ENCODE data around the gene NME8.

Gene NME8

DNA sequence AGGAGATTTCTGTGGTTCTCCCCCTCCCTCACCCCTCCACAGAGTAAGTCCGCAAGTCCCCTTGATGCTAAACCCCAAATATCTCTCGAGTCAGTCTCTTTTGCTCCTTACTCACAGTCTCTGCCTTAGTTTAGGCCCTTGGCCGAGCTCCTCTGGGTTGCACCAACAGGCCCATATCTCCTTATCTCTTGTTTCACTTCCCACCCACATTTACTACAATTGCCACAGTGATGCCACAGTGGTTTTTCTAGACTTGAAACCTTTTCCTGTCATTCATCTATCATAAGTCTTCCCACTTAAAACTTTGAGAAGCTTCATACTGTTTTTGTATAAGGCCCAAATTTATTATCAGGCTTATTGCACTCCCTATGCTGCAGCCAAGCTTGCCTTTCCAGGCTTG, 23.4 kb upstream of the NME8 start:
- Histone ChIP-seq H3K9ac (ENCODE audit: low read depth, low read length) (no peak overlapping the region), H3K36me3 (ENCODE audit: insufficient read depth, low read length) (no peaks in the 10 kb centered on the region), H3K4me1 (ENCODE audit: control insufficient read depth, insufficient read depth, low read length) (no peaks in the 10 kb centered on the region), H3K4me2 (ENCODE audit: low read length) (no peak overlapping the region), H3K4me3 (ENCODE audit: low read length) (no peak overlapping the region), H3K9me3 (replicated peaks; ENCODE audit: low read length) (peaks cover 3% of the 10 kb centered on the region), H3K27me3 (ENCODE audit: control insufficient read depth, insufficient read depth, low read length) (peaks cover 6% of the 10 kb centered on the region)

DNA sequence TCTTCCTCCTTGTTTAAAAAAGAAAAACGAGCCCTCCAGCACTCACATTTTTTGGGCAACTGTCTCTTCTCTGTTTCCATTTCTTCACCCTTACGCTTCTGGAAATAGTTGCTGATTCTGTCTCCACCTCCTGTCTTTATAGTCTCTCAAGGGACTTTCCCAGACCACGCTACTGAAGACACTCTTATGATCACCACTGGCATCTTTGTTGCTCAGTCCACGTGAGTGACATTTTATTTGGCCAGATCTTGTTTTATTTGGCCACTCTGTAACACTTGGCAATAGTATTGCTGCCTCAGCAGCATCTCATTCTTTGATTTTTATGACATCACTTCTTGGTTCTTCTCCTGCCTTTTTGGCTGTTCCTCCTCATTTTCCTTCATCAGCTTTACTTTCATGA, 21.6 kb upstream of the NME8 start:
- H3K4me2 ChIP-seq (ENCODE audit: low read length), result no peak overlapping the region
- H3K4me1 ChIP-seq (ENCODE audit: control insufficient read depth, insufficient read depth, low read length), result no peaks in the 10 kb centered on the region
- no peak overlapping the region for H3K4me3 ChIP-seq (ENCODE audit: low read length)
- H3K27me3 ChIP-seq (ENCODE audit: control insufficient read depth, insufficient read depth, low read length), result peaks cover 6% of the 10 kb centered on the region
- no peaks in the 10 kb centered on the region for H3K9me3 ChIP-seq (replicated peaks; ENCODE audit: low read length)
- no peak overlapping the region for H3K9ac ChIP-seq (ENCODE audit: low read depth, low read length)
- H3K36me3 ChIP-seq (ENCODE audit: insufficient read depth, low read length), result no peaks in the 10 kb centered on the region

DNA sequence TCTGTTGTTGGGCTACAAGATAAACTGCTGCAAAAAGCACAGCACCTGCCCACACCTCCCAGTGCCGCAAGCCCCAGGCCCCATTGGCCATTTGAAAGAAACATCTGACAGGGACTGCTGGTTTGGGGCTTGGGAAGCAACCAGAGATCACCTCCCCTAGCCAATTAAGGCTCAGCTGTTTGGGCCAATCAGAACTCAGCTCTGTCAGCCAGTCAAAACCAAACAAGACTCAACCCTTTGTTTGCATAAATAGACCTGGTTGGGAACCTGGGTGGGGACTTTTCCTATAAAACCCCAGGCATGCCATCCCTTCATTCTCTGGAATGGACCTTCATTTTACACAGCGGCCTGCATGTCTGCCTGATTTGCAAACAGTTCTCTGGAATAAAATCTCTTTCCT, 17.2 kb upstream of the NME8 start:
- no peak overlapping the region for H3K9ac ChIP-seq (ENCODE audit: low read depth, low read length)
- H3K36me3 ChIP-seq (ENCODE audit: insufficient read depth, low read length), result no peaks in the 10 kb centered on the region
- H3K4me1 ChIP-seq (ENCODE audit: control insufficient read depth, insufficient read depth, low read length), result peaks cover 5% of the 10 kb centered on the region
- no peak overlapping the region for H3K4me2 ChIP-seq (ENCODE audit: low read length)
- H3K9me3 ChIP-seq (replicated peaks; ENCODE audit: low read length), result no peaks in the 10 kb centered on the region
- H3K4me3 ChIP-seq (ENCODE audit: low read length), result no peak overlapping the region
- peaks cover 6% of the 10 kb centered on the region for H3K27me3 ChIP-seq (ENCODE audit: control insufficient read depth, insufficient read depth, low read length)

DNA sequence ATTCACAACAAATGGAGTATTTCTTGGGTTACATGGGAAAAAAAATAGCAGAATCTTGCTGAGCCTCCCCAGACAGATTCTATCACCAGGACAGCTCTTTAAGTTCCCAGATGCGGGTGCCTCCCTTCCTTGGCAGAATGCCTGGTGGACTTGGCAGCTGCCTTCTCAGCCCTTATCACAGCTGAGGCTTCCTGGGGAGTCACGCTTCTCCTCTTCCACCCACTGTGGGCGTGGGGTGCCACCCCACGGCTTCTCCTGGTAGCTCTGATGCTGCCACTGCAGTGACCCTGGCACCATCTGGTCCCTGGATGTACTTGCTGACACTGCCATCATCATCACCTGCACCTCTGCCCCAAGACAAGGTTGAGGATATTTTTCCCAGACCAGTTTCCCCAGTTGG, 16.2 kb upstream of the NME8 start:
- Histone ChIP-seq H3K4me1 (ENCODE audit: control insufficient read depth, insufficient read depth, low read length) (peaks cover 5% of the 10 kb centered on the region), H3K4me2 (ENCODE audit: low read length) (no peak overlapping the region), H3K36me3 (ENCODE audit: insufficient read depth, low read length) (no peaks in the 10 kb centered on the region), H3K27me3 (ENCODE audit: control insufficient read depth, insufficient read depth, low read length) (peaks cover 4% of the 10 kb centered on the region), H3K4me3 (ENCODE audit: low read length) (no peak overlapping the region), H3K9me3 (replicated peaks; ENCODE audit: low read length) (no peaks in the 10 kb centered on the region), H3K9ac (ENCODE audit: low read depth, low read length) (no peak overlapping the region)

DNA sequence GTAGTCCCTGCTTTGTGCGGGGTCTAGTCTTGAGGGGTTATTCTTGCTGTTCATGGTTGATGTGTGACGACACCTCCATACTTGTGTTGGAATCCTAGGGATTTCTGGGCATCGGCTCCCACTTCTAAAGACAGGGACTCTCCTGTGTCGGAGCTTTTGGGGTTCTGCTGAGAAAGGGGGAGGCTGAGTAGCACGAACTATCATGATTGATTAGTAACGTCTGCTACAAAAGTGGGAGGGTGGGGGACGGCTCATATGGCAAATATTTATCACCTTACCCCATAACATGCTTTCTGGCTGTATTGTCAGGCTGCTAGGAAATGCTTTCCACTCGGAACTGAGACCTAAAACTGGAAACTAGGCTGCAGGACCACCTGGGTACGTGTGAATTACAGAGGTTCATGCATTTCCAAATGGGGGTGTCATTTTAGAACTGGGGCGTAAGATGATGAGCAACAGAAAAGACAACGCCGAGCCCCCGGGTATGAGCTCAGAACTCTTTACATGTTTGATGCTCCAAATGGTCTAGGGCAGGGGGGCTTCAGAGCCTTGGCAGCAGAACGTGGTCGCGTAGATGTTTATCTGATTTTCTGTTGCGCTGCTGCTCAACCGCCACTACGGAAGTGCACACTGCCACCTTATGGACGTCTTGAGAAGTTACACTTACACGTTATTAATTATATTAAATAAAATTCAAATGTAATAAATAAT, 15.1 kb upstream of the NME8 start:
- Histone ChIP-seq H3K36me3 (ENCODE audit: insufficient read depth, low read length) (no peaks in the 10 kb centered on the region), H3K27me3 (ENCODE audit: control insufficient read depth, insufficient read depth, low read length) (no peaks in the 10 kb centered on the region), H3K9ac (ENCODE audit: low read depth, low read length) (peak overlapping the region; percentile 52), H3K4me3 (ENCODE audit: low read length) (peak overlapping the region; percentile 69), H3K9me3 (replicated peaks; ENCODE audit: low read length) (no peaks in the 10 kb centered on the region), H3K4me2 (ENCODE audit: low read length) (peak overlapping the region; percentile 90), H3K4me1 (ENCODE audit: control insufficient read depth, insufficient read depth, low read length) (peaks cover 5% of the 10 kb centered on the region)

DNA sequence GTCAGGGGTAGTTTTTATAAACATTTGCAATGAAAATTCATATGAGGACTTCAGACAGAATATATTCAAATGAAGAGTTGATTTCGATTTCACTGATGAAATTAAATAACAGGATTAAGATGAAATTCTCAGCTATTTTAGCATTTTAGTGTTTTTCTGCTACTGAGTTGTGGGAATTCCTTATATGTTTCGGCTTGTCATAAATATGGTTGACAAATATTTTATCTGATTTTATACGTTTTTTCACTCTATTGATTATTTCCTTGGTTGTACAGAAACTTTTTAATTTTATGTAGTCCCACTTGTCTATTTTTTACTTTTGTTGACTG, 14.6 kb upstream of the NME8 start:
- Histone ChIP-seq H3K4me1 (ENCODE audit: control insufficient read depth, insufficient read depth, low read length) (peaks cover 5% of the 10 kb centered on the region), H3K27me3 (ENCODE audit: control insufficient read depth, insufficient read depth, low read length) (no peaks in the 10 kb centered on the region), H3K9me3 (replicated peaks; ENCODE audit: low read length) (no peaks in the 10 kb centered on the region), H3K9ac (ENCODE audit: low read depth, low read length) (no peak overlapping the region), H3K4me3 (ENCODE audit: low read length) (no peak overlapping the region), H3K36me3 (ENCODE audit: insufficient read depth, low read length) (no peaks in the 10 kb centered on the region), H3K4me2 (ENCODE audit: low read length) (no peak overlapping the region)

DNA sequence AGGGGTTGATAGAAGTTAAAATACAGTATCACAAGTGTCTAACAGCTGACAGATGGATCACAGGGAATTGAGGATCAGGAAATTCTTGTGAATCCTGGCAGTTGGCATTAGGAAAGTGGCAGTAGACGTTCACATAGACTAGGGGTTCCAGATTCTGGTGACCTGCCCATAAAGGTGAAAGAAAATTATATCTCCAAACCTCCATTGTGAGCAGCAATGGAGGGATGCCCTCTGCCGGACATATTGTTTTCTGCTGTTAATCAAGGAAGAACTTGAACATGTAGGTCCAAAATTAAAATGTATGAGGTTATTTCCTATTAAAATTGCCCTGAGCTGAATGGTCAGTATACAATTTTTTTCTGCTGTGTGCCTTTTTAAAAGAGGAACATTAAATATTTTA, 5.1 kb downstream of the NME8 start:
- Histone ChIP-seq H3K9ac (ENCODE audit: low read depth, low read length) (no peak overlapping the region), H3K4me2 (ENCODE audit: low read length) (no peak overlapping the region), H3K4me1 (ENCODE audit: control insufficient read depth, insufficient read depth, low read length) (no peaks in the 10 kb centered on the region), H3K36me3 (ENCODE audit: insufficient read depth, low read length) (no peaks in the 10 kb centered on the region), H3K27me3 (ENCODE audit: control insufficient read depth, insufficient read depth, low read length) (no peaks in the 10 kb centered on the region), H3K4me3 (ENCODE audit: low read length) (no peak overlapping the region), H3K9me3 (replicated peaks; ENCODE audit: low read length) (no peaks in the 10 kb centered on the region)

DNA sequence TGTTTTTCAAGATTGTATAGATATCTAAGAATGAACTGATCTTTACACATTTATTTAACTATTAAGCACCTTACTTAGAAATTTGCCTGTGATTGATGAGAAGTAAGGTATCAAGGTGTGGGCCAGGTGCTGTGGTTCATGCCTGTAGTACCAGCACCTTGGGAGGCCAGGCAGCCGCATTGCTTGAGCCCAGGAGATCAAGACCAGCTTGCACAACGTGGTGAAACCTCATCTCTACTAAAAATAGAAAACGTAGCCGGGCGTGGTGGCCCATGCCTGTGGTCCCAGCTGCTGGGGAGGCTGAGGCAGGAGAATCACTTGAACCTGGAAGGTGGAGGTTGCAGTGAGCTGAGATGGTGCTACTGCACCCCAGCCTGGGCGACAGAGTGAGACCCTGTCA, 33.7 kb downstream of the NME8 start:
- H3K4me1 ChIP-seq (ENCODE audit: control insufficient read depth, insufficient read depth, low read length), result no peaks in the 10 kb centered on the region
- no peak overlapping the region for H3K9ac ChIP-seq (ENCODE audit: low read depth, low read length)
- H3K36me3 ChIP-seq (ENCODE audit: insufficient read depth, low read length), result no peaks in the 10 kb centered on the region
- no peaks in the 10 kb centered on the region for H3K9me3 ChIP-seq (replicated peaks; ENCODE audit: low read length)
- no peaks in the 10 kb centered on the region for H3K27me3 ChIP-seq (ENCODE audit: control insufficient read depth, insufficient read depth, low read length)
- H3K4me2 ChIP-seq (ENCODE audit: low read length), result no peak overlapping the region
- no peak overlapping the region for H3K4me3 ChIP-seq (ENCODE audit: low read length)

DNA sequence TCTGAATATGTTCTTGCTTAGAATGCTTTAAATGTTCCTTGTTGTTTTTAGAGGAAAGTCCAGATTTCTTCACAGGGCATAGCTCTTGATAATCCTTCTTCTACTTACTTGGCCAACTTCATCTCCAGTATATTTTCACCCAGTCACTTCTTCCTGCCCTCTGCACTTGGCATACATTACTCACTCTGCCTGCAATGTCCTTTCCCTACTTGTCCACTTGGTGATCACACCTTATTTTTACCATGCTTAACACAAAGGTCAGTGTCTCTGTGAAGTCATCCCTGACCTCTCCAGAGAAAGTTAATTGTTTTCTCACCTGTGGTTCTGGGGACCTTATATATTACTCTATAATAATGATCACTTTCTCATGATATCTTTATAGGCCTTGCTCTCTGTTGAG, 45.0 kb downstream of the NME8 start:
- H3K9me3 ChIP-seq (replicated peaks; ENCODE audit: low read length), result no peaks in the 10 kb centered on the region
- no peak overlapping the region for H3K4me3 ChIP-seq (ENCODE audit: low read length)
- H3K27me3 ChIP-seq (ENCODE audit: control insufficient read depth, insufficient read depth, low read length), result no peaks in the 10 kb centered on the region
- H3K4me1 ChIP-seq (ENCODE audit: control insufficient read depth, insufficient read depth, low read length), result no peaks in the 10 kb centered on the region
- no peak overlapping the region for H3K4me2 ChIP-seq (ENCODE audit: low read length)
- H3K36me3 ChIP-seq (ENCODE audit: insufficient read depth, low read length), result no peaks in the 10 kb centered on the region
- H3K9ac ChIP-seq (ENCODE audit: low read depth, low read length), result no peak overlapping the region

DNA sequence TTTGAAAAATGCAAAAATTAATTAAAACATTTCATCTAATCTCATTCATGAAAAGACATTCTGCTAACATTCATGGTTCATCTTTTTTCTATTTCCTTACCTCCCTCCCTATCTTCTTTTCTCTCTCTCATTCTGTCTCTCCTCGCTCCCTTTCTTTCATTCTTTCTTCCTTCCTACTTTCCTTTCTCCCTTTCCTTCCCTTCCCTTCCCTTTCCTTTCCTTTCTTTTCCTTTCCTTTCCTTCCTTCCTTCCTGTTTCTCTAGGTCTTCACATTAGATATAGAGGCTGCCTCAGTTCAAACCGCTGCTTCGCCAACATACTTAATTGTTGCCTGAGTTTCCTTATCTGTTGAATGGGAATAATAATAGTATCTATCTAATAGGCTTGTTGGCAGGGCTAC, 46.3 kb downstream of the NME8 start:
- no peaks in the 10 kb centered on the region for H3K4me1 ChIP-seq (ENCODE audit: control insufficient read depth, insufficient read depth, low read length)
- no peak overlapping the region for H3K4me3 ChIP-seq (ENCODE audit: low read length)
- H3K36me3 ChIP-seq (ENCODE audit: insufficient read depth, low read length), result no peaks in the 10 kb centered on the region
- no peak overlapping the region for H3K9ac ChIP-seq (ENCODE audit: low read depth, low read length)
- no peaks in the 10 kb centered on the region for H3K9me3 ChIP-seq (replicated peaks; ENCODE audit: low read length)
- no peaks in the 10 kb centered on the region for H3K27me3 ChIP-seq (ENCODE audit: control insufficient read depth, insufficient read depth, low read length)
- no peak overlapping the region for H3K4me2 ChIP-seq (ENCODE audit: low read length)

DNA sequence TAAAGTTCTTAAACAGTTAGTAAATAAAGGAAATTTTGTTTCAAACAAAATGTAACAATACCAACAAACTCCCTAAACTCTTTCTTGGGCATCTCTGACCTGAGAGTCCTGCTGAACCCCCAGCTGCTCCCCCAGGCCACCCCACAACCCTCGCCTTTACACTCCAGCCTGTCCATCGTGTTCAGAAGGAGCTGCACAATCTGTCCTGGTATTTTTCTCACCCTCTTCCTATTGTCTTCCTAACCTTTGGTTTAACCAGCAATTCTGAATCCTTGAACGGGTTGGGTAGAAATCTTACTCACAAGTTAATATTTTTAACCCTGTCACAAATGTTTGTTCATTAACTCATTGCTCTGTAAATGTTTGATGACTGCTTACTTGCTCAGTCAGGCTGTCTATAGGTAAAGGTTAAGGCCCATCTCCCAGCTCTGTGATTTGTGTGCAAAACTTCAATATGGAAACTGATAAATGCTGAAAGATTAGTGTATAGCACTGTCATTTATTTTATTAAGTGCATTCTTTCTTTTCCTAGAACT, 51.4 kb downstream of the NME8 start:
- Histone ChIP-seq H3K4me1 (ENCODE audit: control insufficient read depth, insufficient read depth, low read length) (peaks cover 14% of the 10 kb centered on the region), H3K4me3 (ENCODE audit: low read length) (no peak overlapping the region), H3K36me3 (ENCODE audit: insufficient read depth, low read length) (no peaks in the 10 kb centered on the region), H3K27me3 (ENCODE audit: control insufficient read depth, insufficient read depth, low read length) (no peaks in the 10 kb centered on the region), H3K9ac (ENCODE audit: low read depth, low read length) (no peak overlapping the region), H3K9me3 (replicated peaks; ENCODE audit: low read length) (no peaks in the 10 kb centered on the region), H3K4me2 (ENCODE audit: low read length) (no peak overlapping the region)

DNA sequence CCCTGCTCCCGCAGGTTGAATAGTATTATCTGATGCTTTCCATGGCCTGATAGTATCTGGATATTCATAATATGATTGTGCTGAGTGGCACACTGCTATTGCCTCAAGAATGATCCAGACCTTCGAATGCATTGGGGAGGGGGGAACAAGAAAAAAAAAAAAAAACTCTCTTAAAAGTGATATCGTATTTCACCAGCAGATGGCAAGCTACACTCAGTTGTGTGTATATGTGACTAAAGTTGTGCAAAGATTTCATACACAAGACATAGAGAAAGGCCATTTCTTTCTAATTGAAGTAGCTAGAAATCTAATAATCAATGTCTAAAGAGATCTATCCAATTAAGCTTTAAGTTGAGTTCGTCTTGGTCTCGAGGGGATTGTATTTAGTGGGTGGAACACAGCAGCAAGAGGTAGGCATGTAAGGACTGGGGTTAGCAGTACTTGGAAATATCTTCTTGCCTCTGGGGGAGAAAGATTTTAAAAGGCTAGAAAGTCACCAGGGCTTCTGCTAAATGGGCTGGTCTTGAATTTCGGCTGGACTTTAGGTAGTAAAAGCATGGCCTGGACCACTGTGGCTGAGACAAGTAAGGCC, 52.9 kb downstream of the NME8 start:
- Histone ChIP-seq H3K4me1 (ENCODE audit: control insufficient read depth, insufficient read depth, low read length) (peaks cover 14% of the 10 kb centered on the region), H3K9ac (ENCODE audit: low read depth, low read length) (no peak overlapping the region), H3K4me2 (ENCODE audit: low read length) (no peak overlapping the region), H3K27me3 (ENCODE audit: control insufficient read depth, insufficient read depth, low read length) (no peaks in the 10 kb centered on the region), H3K4me3 (ENCODE audit: low read length) (no peak overlapping the region), H3K9me3 (replicated peaks; ENCODE audit: low read length) (no peaks in the 10 kb centered on the region), H3K36me3 (ENCODE audit: insufficient read depth, low read length) (no peaks in the 10 kb centered on the region)
